Breast epithelium (tissue), 4 donors: ENCODE results near the gene NKD2. TPM values are rescaled to one million over a fixed set of nuclear protein-coding genes. Genes with fewer than 3 reads are reported as not detected.

Experiments used
- DNase-seq, 2 donors: peaks; one replicate each; pipeline ENCODE4 v3.0.0-alpha.2; 2019; ENCODE audit warnings: low spot score in 2 of 2
- H3K27ac ChIP-seq, 2 donors: fragments of 200-600 bp; sonication (generic) in 1 of 2; one replicate each; pipeline ENCODE4 v1.5.1; 2016 to 2019; ENCODE audit warnings: mild to moderate bottlenecking in 1 of 2
- H3K27me3 ChIP-seq, 2 donors: fragments of 200-600 bp; sonication (generic) in 1 of 2; one replicate each; pipeline versions ENCODE4 v1.5.1 to v1.6.0; 2017 to 2019; ENCODE audit warnings: control low read depth in 1 of 2, mild to moderate bottlenecking in 1 of 2
- H3K36me3 ChIP-seq: fragments of 200-600 bp; one replicate; pipeline ENCODE4 v1.5.1; 2019
- H3K4me1 ChIP-seq, 2 donors: fragments of 200-600 bp; sonication (generic); one replicate each; pipeline ENCODE4 v1.5.1; 2016 to 2019; ENCODE audit warnings: control low read depth in 1 of 2
- H3K4me3 ChIP-seq, 3 donors: fragments of 200-600 bp; sonication (generic); 1 replicate in 2 of 3; 2 replicates in 1 of 3; pipeline ENCODE4 v1.5.1; 2016 to 2019; ENCODE audit warnings: mild to moderate bottlenecking in 3 of 3, moderate library complexity in 2 of 3
- H3K9me3 ChIP-seq, 2 donors: fragments of 200-600 bp; sonication (generic) in 1 of 2; one replicate each; pipeline ENCODE4 v1.5.1; 2016 to 2019; ENCODE audit warnings: control low read depth in 1 of 2
- POLR2A ChIP-seq: fragments of 450-650 bp; IDR thresholded peaks from one replicate; pipeline ENCODE4 v1.6.1; 2016; ENCODE audit warnings: antibody characterized with exemption, mild to moderate bottlenecking, moderate library complexity
- POLR2AphosphoS5 ChIP-seq, 3 donors: sonication (generic); formaldehyde crosslinking; IDR thresholded peaks; one replicate each; pipeline ENCODE4 v1.6.1; 2017; ENCODE audit warnings: antibody characterized with exemption in 3 of 3
- intact Hi-C: fragments of 100-400 bp; cut with DNase I; formaldehyde crosslinking; loops from one replicate; pipeline ENCODE4 v1.15.1; 2023; ENCODE audit warnings: low total_unique reads
- total RNA-seq, 3 donors: library from RNA; depleted of rRNA; stranded (reverse); fragments of >200 nt; gene quantifications; one replicate each; pipeline ENCODE4 v1.1.0, GENCODE V29; 2016
- TF ChIP-seq, protein P1 (sequence below), 3 donors: fragments of 450-650 bp; IDR thresholded peaks; one replicate each; pipeline ENCODE4 v1.5.1; 2016 to 2017; ENCODE audit warnings: antibody characterized with exemption in 3 of 3, mild to moderate bottlenecking in 3 of 3, moderate library complexity in 3 of 3

The NKD2 gene
- total RNA-seq, 3 donors from 2014 or later = 5.9 to 16.7 TPM; not detected in 1

DNA sequence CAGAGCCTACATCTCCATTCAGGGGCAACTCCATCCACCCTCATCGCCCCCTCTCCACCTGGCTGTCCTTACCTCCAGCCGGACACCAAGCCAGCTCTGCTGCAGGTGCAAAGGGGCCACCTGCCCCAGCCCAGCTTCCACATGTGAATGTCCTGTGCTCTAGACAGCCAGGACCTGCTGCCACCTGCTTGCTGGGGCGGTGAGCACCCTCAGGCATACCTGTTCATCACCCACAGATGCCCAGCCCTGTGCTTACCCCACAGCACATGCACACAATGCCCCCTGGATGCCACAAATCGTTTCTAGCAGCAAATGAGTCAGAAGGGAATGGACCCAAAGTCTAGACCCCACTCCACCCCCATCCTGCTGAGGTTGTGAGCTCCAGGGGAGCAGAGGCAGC lies 13.3 kb upstream of the NKD2 start:
- Histone ChIP-seq H3K27me3 (no peaks in the 10 kb centered on the region), H3K4me1 (no peaks in the 10 kb centered on the region), H3K4me3 (no peak overlapping the region), H3K36me3 (no peaks in the 10 kb centered on the region), H3K27ac (peak overlapping the region in 1 of 2 donors; percentile 58), H3K9me3 (no peaks in the 10 kb centered on the region)
- TF ChIP-seq, protein P1, sequence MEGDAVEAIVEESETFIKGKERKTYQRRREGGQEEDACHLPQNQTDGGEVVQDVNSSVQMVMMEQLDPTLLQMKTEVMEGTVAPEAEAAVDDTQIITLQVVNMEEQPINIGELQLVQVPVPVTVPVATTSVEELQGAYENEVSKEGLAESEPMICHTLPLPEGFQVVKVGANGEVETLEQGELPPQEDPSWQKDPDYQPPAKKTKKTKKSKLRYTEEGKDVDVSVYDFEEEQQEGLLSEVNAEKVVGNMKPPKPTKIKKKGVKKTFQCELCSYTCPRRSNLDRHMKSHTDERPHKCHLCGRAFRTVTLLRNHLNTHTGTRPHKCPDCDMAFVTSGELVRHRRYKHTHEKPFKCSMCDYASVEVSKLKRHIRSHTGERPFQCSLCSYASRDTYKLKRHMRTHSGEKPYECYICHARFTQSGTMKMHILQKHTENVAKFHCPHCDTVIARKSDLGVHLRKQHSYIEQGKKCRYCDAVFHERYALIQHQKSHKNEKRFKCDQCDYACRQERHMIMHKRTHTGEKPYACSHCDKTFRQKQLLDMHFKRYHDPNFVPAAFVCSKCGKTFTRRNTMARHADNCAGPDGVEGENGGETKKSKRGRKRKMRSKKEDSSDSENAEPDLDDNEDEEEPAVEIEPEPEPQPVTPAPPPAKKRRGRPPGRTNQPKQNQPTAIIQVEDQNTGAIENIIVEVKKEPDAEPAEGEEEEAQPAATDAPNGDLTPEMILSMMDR (IDR thresholded peaks at IDR 0.05) = no peak
- TF ChIP-seq POLR2AphosphoS5 (IDR thresholded peaks at IDR 0.05) (no peak), POLR2A (no peak)
- intact Hi-C loops = no loop called here
- DNase-seq = peak in 1 of 2 donors; percentile 47

DNA sequence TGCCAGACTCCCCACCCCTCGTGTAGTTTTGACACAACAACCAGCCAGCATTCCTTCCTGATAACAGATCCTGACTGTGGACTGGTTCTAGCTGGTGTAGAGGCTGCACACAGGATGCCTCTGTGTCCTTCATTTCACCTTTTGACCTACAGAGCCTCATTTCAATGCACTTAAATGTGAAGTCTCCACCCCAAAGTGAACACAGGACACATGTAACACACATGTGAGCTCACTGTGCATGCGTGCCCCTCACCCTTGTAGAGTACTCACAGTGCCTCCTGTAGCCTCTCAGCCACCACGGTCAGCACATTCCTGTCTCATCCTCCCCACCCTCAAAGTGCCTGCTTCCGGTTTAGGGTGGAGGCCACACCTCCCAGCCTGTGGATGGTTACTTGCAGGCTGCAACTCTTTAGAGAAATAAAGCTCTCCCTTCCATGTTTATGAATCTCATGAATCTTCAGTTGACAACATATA lies 11.6 kb upstream of the NKD2 start:
- Histone ChIP-seq H3K9me3 (no peaks in the 10 kb centered on the region), H3K36me3 (no peaks in the 10 kb centered on the region), H3K27me3 (no peaks in the 10 kb centered on the region), H3K4me1 (no peaks in the 10 kb centered on the region), H3K27ac (peak overlapping the region in 1 of 2 donors; percentile 75), H3K4me3 (peak overlapping the region in 1 of 3 donors; percentile 28)
- no peak for TF ChIP-seq POLR2AphosphoS5 (IDR thresholded peaks at IDR 0.05)
- TF ChIP-seq, protein P1 (IDR thresholded peaks at IDR 0.05) = no peak
- TF ChIP-seq POLR2A = no peak
- no peak for DNase-seq
- intact Hi-C loops = no loop called here

DNA sequence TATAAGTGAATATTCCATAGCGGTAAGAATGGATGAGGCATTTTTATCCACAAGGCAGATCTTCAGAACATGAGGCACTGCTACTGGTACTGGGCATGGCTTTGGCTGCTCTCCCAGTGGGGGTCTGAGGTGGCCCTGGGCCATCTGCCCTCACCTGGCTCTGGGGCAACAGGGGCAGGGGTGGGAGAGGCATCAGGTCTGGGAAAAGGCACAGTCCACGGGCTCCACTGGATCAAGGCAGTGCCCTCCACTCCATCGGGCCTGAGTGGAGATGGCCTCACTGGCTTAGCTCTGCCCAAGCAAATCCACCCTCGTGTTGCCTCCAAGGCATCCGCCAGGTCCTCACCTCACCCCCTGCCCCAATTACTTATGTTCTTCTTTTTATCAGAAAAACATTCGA lies 10.9 kb upstream of the NKD2 start:
- intact Hi-C loops = no loop called here
- Histone ChIP-seq H3K36me3 (no peaks in the 10 kb centered on the region), H3K4me3 (no peak overlapping the region), H3K4me1 (no peaks in the 10 kb centered on the region), H3K9me3 (no peaks in the 10 kb centered on the region), H3K27ac (peak overlapping the region in 1 of 2 donors; percentile 56), H3K27me3 (no peaks in the 10 kb centered on the region)
- TF ChIP-seq POLR2AphosphoS5 (IDR thresholded peaks at IDR 0.05) = no peak
- TF ChIP-seq, protein P1 (IDR thresholded peaks at IDR 0.05) = no peak
- TF ChIP-seq POLR2A = no peak
- no peak for DNase-seq

DNA sequence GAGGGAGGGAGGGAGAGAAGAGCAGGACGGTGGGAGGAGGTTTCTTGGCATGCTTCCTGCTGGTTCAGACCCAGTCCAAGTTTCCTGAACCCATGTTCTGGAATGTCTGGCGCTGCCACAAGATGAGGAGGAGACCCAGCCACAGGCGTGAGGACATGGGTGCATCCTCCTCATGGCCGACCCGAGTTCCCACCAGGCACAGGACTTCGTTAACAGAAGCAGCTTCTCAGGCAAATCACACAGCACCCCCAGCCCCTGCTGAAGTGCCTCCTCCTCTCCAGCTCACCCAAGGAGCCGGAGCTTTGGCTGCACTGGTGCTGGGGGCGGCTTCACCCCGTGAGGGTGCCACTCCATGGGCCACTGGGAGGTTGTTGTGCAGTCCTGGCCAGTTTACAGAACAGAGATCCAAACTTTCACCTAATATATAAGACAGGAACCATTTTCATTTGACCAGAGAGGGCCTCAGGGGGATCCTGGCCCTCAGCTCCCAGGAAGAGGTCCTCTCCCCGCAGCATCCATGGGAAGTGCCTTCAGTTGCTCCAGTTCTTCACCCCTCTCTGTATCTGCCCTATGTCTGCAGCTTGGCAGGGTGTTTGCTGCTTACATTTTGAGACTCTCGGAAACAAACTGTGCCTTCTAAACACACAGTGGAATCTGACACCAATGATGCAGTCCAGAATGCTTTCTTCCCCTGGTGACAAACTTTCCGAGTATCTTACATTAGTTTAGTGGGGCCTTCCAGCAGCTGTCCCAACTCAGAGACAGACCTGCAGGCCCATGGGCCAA lies 10.2 kb upstream of the NKD2 start:
- DNase-seq = no peak
- H3K27me3 ChIP-seq = no peaks in the 10 kb centered on the region
- no peaks in the 10 kb centered on the region for H3K9me3 ChIP-seq
- intact Hi-C loops = no loop called here
- no peaks in the 10 kb centered on the region for H3K36me3 ChIP-seq
- no peak for TF ChIP-seq POLR2AphosphoS5 (IDR thresholded peaks at IDR 0.05)
- H3K4me3 ChIP-seq = no peak overlapping the region
- H3K4me1 ChIP-seq = no peaks in the 10 kb centered on the region
- peak overlapping the region in 1 of 2 donors; percentile 56 for H3K27ac ChIP-seq

DNA sequence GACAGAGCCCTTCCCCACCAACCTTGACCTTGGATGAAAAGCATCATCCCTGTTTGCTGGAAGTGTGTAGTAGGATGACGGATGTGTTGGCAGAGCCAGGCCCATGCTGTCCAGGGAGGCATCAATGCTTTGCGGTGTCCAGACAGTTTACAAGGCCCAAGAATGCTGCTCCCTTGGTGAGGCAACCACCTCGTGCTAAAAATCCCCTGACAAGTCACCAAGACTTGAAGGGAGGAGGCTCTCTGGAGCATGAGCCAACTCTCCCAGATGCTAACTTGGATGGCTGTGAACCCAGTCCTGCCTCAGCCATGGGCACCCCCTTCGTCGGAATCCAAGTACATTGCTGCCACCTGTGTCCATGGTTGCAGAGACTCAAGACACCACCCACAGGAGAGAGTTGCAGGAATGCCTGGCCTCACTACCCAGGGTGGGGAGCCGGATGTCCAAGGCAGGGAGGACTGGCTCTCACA lies 9.5 kb upstream of the NKD2 start:
- no peaks in the 10 kb centered on the region for H3K4me1 ChIP-seq
- no peaks in the 10 kb centered on the region for H3K36me3 ChIP-seq
- TF ChIP-seq POLR2A = no peak
- TF ChIP-seq POLR2AphosphoS5 (IDR thresholded peaks at IDR 0.05) = no peak
- peak overlapping the region in 1 of 2 donors; percentile 56 for H3K27ac ChIP-seq
- no peaks in the 10 kb centered on the region for H3K9me3 ChIP-seq
- peak in 1 of 2 donors; percentile 14 for DNase-seq
- intact Hi-C loops = no loop called here
- H3K27me3 ChIP-seq = no peaks in the 10 kb centered on the region
- H3K4me3 ChIP-seq = no peak overlapping the region

DNA sequence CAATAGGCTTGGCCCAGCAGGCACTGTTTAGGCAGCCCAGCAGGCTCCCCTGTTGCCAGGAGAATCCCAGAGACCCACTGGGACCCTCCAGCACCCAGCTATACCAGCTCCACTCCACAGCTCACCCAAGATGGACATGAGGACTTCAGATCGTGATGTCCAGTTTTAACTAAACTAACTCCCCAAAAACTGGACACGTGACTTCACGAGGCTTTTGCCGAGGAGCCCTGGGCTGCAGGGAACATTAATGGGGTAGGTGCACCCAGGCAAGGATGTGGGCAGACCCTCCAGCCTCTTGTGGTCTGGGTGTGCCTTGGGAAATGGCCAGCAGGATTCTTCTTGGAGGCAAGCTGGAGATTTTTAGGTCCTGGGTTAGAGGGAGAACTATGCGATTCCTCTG lies 8.9 kb upstream of the NKD2 start:
- Histone ChIP-seq H3K9me3 (no peaks in the 10 kb centered on the region), H3K27ac (no peak overlapping the region), H3K36me3 (no peaks in the 10 kb centered on the region), H3K27me3 (no peaks in the 10 kb centered on the region), H3K4me1 (no peaks in the 10 kb centered on the region), H3K4me3 (no peak overlapping the region)
- intact Hi-C loops = no loop called here
- DNase-seq = no peak
- TF ChIP-seq POLR2AphosphoS5 (IDR thresholded peaks at IDR 0.05) = no peak
- no peak for TF ChIP-seq POLR2A
- TF ChIP-seq, protein P1 (IDR thresholded peaks at IDR 0.05) = no peak
